GM12873 (cell line): Measurements from ENCODE around the gene SARS1.

Experiments used
- TF ChIP-seq, protein P1 (sequence below): IDR thresholded peaks from 2 replicates; pipeline ENCODE4 v1.5.1; 2012; ENCODE audit warnings: low read depth, mild to moderate bottlenecking, moderate library complexity, low read length, control low read depth; ENCODE audit not compliant: insufficient read depth; ENCODE audit errors: missing control alignments

The SARS1 gene

DNA sequence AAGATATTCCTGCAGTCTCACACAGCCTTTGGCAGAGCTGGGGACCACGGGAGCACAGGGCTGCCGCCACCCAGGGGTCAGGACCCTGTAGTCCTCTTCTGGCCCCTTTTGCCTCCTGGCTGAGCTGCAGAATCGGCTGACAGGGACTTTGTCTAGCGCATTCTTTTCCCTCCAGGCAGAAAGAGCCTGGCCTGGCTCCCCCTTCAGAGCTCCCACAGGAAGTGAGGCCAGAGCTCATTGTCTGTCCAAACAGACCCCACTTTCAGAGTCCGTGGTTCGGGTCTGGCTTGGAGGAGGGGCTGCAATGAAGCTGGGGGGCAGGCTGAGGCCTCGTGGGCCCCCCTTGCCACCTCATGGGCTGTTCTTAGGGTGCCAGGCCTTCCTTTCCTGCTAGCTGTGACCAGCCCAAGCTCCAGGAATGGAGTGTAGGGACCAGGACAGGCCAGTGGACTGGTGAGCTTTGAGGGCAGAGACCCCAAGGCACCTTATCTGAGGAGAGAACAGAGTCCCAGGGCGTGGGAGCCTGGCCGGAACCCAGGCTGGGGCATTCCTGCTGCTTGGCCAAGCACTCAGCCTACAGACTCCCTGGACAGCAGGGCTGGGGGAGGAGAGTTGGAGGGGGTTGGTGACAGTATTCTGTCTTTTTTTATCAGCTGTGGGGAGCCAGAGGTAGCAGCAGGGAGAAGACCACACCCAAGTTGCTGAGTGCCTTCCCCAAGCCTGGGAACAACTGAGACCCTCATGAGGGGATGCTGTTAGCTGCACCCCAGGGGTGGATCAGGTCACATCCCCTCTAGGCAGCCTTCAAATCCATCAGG, 40.3 kb downstream of the SARS1 start:
- TF ChIP-seq, protein P1, sequence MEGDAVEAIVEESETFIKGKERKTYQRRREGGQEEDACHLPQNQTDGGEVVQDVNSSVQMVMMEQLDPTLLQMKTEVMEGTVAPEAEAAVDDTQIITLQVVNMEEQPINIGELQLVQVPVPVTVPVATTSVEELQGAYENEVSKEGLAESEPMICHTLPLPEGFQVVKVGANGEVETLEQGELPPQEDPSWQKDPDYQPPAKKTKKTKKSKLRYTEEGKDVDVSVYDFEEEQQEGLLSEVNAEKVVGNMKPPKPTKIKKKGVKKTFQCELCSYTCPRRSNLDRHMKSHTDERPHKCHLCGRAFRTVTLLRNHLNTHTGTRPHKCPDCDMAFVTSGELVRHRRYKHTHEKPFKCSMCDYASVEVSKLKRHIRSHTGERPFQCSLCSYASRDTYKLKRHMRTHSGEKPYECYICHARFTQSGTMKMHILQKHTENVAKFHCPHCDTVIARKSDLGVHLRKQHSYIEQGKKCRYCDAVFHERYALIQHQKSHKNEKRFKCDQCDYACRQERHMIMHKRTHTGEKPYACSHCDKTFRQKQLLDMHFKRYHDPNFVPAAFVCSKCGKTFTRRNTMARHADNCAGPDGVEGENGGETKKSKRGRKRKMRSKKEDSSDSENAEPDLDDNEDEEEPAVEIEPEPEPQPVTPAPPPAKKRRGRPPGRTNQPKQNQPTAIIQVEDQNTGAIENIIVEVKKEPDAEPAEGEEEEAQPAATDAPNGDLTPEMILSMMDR, result no peak

DNA sequence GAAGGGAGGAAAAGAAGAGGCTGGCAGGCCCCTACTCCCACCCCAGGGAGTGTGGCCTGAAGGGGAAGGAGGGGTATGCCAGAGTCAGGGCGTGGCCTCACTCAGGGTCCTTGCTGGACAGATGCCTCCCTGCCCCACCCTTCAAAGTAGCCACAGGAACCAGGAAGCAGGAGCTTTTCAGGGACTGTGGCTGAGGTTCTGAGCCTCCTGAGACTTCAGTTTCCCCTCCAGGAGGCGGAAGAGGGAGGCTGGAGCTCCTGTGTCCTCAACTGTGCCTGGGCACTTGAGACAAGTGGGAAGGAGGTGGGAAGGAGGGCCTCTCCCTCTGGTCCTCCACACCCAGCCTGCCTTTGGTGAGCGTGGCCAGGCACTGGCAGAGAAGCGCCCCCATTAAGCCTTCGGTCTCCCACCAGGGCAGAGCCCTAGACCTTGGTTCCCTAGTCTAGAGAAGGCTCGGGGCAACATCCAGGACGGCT, 40.9 kb downstream of the SARS1 start:
- TF ChIP-seq, protein P1, result no peak

DNA sequence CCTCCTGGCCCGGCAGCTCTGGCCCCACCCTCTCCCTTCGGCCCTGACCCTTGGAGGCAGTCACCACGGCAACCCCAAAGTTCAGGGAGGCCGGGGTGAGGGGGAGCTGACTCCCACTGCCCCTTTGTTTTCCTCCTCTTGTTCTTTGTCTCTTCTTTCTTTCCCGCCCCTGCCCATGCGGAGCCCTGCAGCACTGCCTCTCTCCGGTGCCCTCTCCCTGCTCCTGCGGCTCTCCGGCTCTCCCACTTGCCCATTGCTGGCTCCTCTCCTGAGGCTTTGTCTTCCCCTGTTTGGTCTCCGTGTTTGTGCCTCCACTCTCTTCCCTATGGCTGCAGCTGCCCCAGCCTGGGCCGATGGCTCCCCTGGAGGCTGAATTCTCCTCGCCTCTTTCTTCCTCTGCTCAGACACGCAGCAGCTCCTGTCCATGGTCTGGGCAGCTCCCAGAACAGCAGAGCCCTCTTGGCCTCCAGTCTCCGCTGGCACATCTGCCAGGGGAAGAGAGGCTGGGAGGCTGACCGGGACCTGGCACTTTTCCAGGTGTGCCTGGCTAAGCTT, 41.5 kb downstream of the SARS1 start:
- TF ChIP-seq, protein P1, result no peak

DNA sequence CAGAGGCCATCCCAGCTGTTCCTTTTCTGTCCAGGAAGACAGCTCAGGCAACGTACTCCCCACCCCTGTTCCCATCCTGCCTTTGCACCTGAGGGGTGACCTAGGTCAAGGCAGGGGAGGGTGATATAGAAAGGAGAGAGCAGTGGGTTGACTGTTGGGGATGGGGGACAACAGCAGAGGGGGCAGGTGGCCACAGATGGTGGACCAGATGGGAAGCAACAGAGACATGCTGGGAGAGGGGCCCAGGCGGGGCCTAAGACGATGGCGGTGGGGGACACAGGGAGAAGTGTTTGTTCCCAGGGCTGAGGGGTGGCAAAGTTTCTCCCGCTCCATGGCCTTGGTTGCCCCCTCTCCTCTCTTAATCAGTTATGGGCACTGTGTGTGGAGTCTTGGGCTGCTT, 42.0 kb downstream of the SARS1 start:
- TF ChIP-seq, protein P1, result no peak

DNA sequence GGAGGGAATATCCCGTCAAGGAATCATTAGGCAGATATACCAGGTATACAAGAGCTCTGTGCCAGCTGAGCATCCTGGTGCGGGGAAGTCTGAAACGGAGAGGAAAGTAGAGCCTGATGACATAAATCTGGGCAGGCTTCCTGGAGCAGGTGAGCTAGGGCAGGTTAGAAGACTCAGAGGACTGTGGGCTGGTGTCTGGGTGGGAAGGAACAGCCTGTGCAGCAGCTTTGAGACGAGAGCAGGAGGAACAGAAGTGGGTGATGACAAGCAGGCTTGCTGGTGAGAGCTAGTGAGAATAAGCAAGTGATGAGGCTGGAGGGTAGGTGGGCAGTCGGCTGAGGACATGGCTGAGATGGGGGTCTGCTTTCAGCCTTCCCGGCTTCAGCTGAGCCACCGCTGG, 42.4 kb downstream of the SARS1 start:
- TF ChIP-seq, protein P1, result no peak

DNA sequence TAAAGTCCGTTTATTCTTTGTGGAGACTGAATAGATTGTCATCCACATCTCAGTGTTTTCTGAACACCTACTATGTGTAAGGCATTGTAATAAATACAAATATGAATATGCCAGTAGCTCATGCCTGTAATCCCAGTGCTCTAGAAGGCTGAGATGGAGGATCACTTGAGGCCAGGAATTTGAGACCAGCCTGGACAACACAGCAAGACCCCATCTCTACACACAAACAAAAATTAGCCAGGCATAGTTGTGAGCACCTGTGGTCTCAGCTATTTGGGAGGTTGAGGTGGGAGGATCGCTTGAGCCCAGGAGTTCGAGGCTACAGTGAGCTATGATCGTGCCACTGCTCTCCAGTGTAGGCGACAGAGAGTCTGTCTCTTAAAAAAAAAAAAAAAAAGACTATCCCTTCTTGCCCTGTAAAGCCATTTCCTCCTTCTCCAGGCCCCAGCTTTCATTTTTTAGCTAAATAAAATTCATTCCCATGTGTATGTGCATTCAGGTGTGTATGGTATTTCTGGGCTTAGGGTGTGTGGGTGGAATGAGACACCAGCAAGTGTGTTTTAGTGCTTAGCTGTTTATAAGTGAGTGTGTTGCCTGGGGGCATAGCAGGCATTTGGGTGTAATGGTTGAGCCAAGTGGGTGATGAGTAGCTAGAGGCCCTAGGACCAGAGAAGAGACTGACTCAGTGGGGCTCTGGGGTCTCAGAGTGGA, 43.4 kb downstream of the SARS1 start:
- TF ChIP-seq, protein P1, result no peak
